K562 (cell line): Measurements from ENCODE around the gene STXBP6. TPM values are rescaled to one million over a fixed set of nuclear protein-coding genes. Genes with fewer than 3 reads are reported as not detected.

Source experiments
- ATAC-seq: fragments of 200-7000 bp; cut with Tn5 transposase; 3 replicates; pipeline ENCODE4 v1.9.1; 2020; ENCODE audit warnings: moderate library complexity
- BruUV-seq: library from RNA; stranded (reverse); fragments of 400-500 nt; replicated peaks from 2 replicates; lab custom pipeline; 2021; lab: Mats Ljungman, UMichigan
- CTCF ChIA-PET: fragments of 300-600 bp; formaldehyde crosslinking; extraction: SDS; loops from one replicate; lab custom pipeline; 2021; ENCODE audit warnings: low intra/inter-chr PET ratio; lab: Yijun Ruan, JAX
- POLR2A ChIA-PET: fragments of 300-600, 350-650 bp; sonication (Branson Sonifier 250); formaldehyde crosslinking; extraction: SDS; loops from one replicate; lab custom pipeline; 2021; ENCODE audit warnings: antibody characterized with exemption, inconsistent platforms; lab: Yijun Ruan, JAX
- DNase-seq, 4 experiments: peaks; one replicate each; pipeline versions ENCODE4 v3.0.0 to v3.0.0-alpha.2; 2011 to 2018; ENCODE audit warnings: low spot score in 3 of 4, mixed read lengths in 3 of 4; ENCODE audit errors: extremely low read depth in 1 of 4
- FAIRE-seq: peaks from 2 replicates; lab custom pipeline; 2011; peaks lifted over from hg19 to GRCh38; lab: Jason Lieb, UNC
- H2AFZ ChIP-seq: 2 replicates; pipeline ENCODE4 v1.6.0; 2011; ENCODE audit warnings: low read depth, low read length, control low read depth, inconsistent platforms
- H3K27ac ChIP-seq: fragments of 200-600 bp; 3 replicates; pipeline ENCODE4 v1.8.0; 2011; ENCODE audit warnings: low read depth, mild to moderate bottlenecking, control low read depth, inconsistent platforms, low read length, moderate library complexity, mixed read lengths; ENCODE audit errors: extremely low read depth
- H3K27me3 ChIP-seq, 2 experiments: fragments of 300-600 bp in 1 of 2; 2 replicates in 1 of 2; 3 replicates in 1 of 2; pipeline versions ENCODE4 v1.6.0 to v1.8.0; 2011; ENCODE audit warnings: inconsistent platforms in 2 of 2, low read length in 2 of 2, mild to moderate bottlenecking in 1 of 2, mixed read lengths in 1 of 2, moderate library complexity in 1 of 2; ENCODE audit not compliant: control insufficient read depth in 2 of 2, insufficient read depth in 2 of 2
- H3K36me3 ChIP-seq: fragments of 300-600 bp; 3 replicates; pipeline ENCODE4 v1.8.0; 2011; ENCODE audit warnings: mild to moderate bottlenecking, low read length, inconsistent platforms; ENCODE audit not compliant: control insufficient read depth, insufficient read depth
- H3K4me1 ChIP-seq, 2 experiments: fragments of 200-600 bp in 1 of 2; replicated peaks in 1 of 2; 2 replicates in 1 of 2; 3 replicates in 1 of 2; pipeline versions ENCODE4 v1.5.1 to v1.8.0; 2011; ENCODE audit warnings: inconsistent platforms in 2 of 2, low read length in 2 of 2, mild to moderate bottlenecking in 1 of 2, mixed read lengths in 1 of 2, moderate library complexity in 1 of 2; ENCODE audit not compliant: control insufficient read depth in 2 of 2, insufficient read depth in 2 of 2
- H3K4me2 ChIP-seq: 2 replicates; pipeline ENCODE4 v1.6.1; 2011; ENCODE audit warnings: low read length, control low read depth, inconsistent platforms, mixed read lengths; ENCODE audit not compliant: insufficient read depth
- H3K4me3 ChIP-seq: fragments of 200-600 bp; sonication (generic), shearing (Covaris generic); 2 replicates; pipeline ENCODE4 v1.5.1; 2016; ENCODE audit warnings: control low read depth, inconsistent platforms
- H3K79me2 ChIP-seq: fragments of 200-600 bp; 3 replicates; pipeline ENCODE4 v1.8.0; 2011; ENCODE audit warnings: low read length, inconsistent platforms; ENCODE audit not compliant: control insufficient read depth, insufficient read depth
- H3K9ac ChIP-seq, 2 experiments: 2 replicates each; pipeline versions ENCODE4 v1.6.0 to v1.6.1; 2011; ENCODE audit warnings: low read depth in 2 of 2, low read length in 2 of 2, control low read depth in 1 of 2, inconsistent platforms in 1 of 2, mild to moderate bottlenecking in 1 of 2, mixed read lengths in 1 of 2; ENCODE audit not compliant: insufficient read depth in 1 of 2
- H3K9me1 ChIP-seq: one replicate; pipeline ENCODE4 v1.6.0; 2011; ENCODE audit warnings: inconsistent platforms, mild to moderate bottlenecking, low read length, moderate library complexity; ENCODE audit not compliant: control insufficient read depth, insufficient read depth
- H3K9me3 ChIP-seq: replicated peaks from 2 replicates; pipeline ENCODE4 v1.5.1; 2011; ENCODE audit warnings: low read depth, low read length, inconsistent platforms; ENCODE audit not compliant: control insufficient read depth, insufficient read depth
- H4K20me1 ChIP-seq: replicated peaks from 2 replicates; pipeline ENCODE4 v1.6.1; 2011; ENCODE audit warnings: low read length, inconsistent platforms, mixed read lengths; ENCODE audit not compliant: control insufficient read depth, insufficient read depth
- CBFA2T2 ChIP-seq: fragments of 450-650 bp; conservative IDR thresholded peaks from 2 replicates; pipeline ENCODE4 v1.6.1; 2017; ENCODE audit warnings: mild to moderate bottlenecking
- CEBPG ChIP-seq, 3 experiments: fragments of 200-800 bp in 1 of 3; sonication (Bioruptor generic) in 1 of 3; sonication (generic) in 1 of 3; formaldehyde crosslinking in 1 of 3; IDR thresholded peaks in 2 of 3; conservative IDR thresholded peaks in 1 of 3; 2 replicates each; pipeline versions ENCODE4 v1.6.1 to v1.8.0; 2016 to 2022; ENCODE audit warnings: missing compliant biosample characterization in 2 of 3, missing genetic modification characterization in 2 of 3, mild to moderate bottlenecking in 1 of 3, missing genetic modification reagents in 1 of 3
- MAFK ChIP-seq: IDR thresholded peaks from 2 replicates; pipeline ENCODE4 v1.6.1; 2011; ENCODE audit warnings: low read length, improper control_type of control experiment
- NFRKB ChIP-seq: fragments of 450-650 bp; IDR thresholded peaks from 2 replicates; pipeline ENCODE4 v1.6.1; 2016; ENCODE audit warnings: low read depth
- NONO ChIP-seq, 2 experiments: fragments of 200-400 bp in 1 of 2; fragments of 450-650 bp in 1 of 2; formaldehyde crosslinking in 1 of 2; IDR thresholded peaks; 2 replicates each; pipeline ENCODE4 v1.6.1; 2017; ENCODE audit warnings: low read depth in 2 of 2, mild to moderate bottlenecking in 2 of 2, moderate library complexity in 2 of 2, low read length in 1 of 2
- TCF7L2 ChIP-seq: fragments of 150-350 bp; IDR thresholded peaks from 2 replicates; pipeline ENCODE4 v1.6.1; 2016; ENCODE audit warnings: low read depth, mild to moderate bottlenecking, low read length, moderate library complexity
- WGBS: fragments of 100-300 bp; shearing (Covaris generic); methylation state at CpG from one replicate; pipeline ENCODE4 v1.1.6; 2016; ENCODE audit warnings: low coverage, mixed read lengths; ENCODE audit not compliant: insufficient coverage; ENCODE audit errors: missing lambda C conversion rate; 5-methylcytosine and 5-hydroxymethylcytosine counted together
- in situ Hi-C: fragments of 300-500 bp; cut with MboI; formaldehyde crosslinking; loops from 4 replicates; pipeline ENCODE4 v1.15.0; 2018; ENCODE audit warnings: inconsistent platforms, mixed read lengths
- intact Hi-C: fragments of 100-400 bp; cut with micrococcal nuclease; formaldehyde crosslinking; loops from 2 replicates; pipeline ENCODE4 v1.14.2; 2022
- polyA plus RNA-seq, 8 experiments: library from polyadenylated mRNA; depleted of rRNA in 4 of 8; stranded (reverse) in 5 of 8; unstranded in 3 of 8; fragments of >200 nt; fragmentation: Nextera tagmentation in 2 of 8; fragmentation: Illumina TruSeq in 1 of 8; extraction: Ambion mirVana in 2 of 8; extraction: Trizol in 1 of 8; gene quantifications; 2 replicates each; pipeline versions ENCODE4 v1.2.1 to v1.2.3, GENCODE V29; 2011 to 2014; ENCODE audit warnings: inconsistent platforms in 1 of 8, missing spikeins in 1 of 8
- total RNA-seq, 7 experiments: library from RNA; depleted of rRNA in 6 of 7; stranded (reverse); fragments of >200 nt in 6 of 7; fragmentation: Illumina TruSeq in 2 of 7; extraction: Trizol in 2 of 7; gene quantifications; 2 replicates each; pipeline versions ENCODE4 v1.2.1 to v1.2.3, GENCODE V29; 2011 to 2021; ENCODE audit warnings: low replicate concordance in 1 of 7

STXBP6 gene
- total and polyA plus RNA-seq, 9 of the 15 experiments (the other 6 are each of a cell fraction or from before 2014, with no cell fraction given) = 0.27 to 0.89 (median 0.59) TPM

DNA sequence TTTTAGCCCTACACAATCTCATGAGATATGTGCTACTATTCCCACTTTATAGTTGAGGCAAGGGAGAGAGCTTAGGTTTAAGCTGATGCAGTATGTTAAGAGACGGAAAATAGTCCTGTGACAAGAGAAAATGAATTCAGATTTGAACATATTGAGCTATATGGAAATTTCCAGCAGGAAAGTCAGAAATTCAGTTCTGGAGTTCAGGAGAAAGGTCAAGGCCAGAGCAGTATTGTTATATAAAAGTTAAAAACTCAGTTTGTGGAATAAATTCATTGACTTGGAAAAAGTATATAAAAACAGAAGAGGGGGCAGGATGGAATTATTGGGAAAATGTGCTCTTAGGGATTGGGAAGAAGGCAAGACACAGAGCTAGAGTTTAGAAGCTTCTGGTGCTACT is 248.9 kb downstream of the STXBP6 start:
- Histone ChIP-seq H3K4me2 (no peak overlapping the region), H3K27me3 (no peaks in the 10 kb centered on the region; a peak in 2 of 5 replicates), H3K4me3 (no peak overlapping the region), H4K20me1 (no peaks in the 10 kb centered on the region), H3K9ac (no peak overlapping the region), H3K9me1 (no peaks in the 10 kb centered on the region), H3K4me1 (no peaks in the 10 kb centered on the region), H2AFZ (no peak overlapping the region), H3K36me3 (no peaks in the 10 kb centered on the region), H3K9me3 (no peaks in the 10 kb centered on the region), H3K79me2 (no peaks in the 10 kb centered on the region), H3K27ac (no peak overlapping the region)
- ChIA-PET POLR2A (no interaction called here), CTCF (no interaction called here)
- no peak for ATAC-seq
- DNase-seq = no peak
- in situ Hi-C loops = loop anchor here (10.0 to 25.0 kb wide), 2 partner anchors 244 to 336 kb away; no protein-coding TSS in a partner anchor
- BruUV-seq = no TSS peak
- WGBS = 0% methylated on average over 1 of the region's 1 CpG
- intact Hi-C loops = no loop called here
- no peak for FAIRE-seq
- no peak for TF ChIP-seq NONO (IDR thresholded peaks at IDR 0.05; ENCODE audit: low read depth in 2 of 2, low read length in 1 of 2)
- TF ChIP-seq MAFK = no peak
- no peak for TF ChIP-seq CBFA2T2
- TF ChIP-seq NFRKB = no peak
- TF ChIP-seq CEBPG (CRISPR knock-in tag; IDR thresholded peaks at IDR 0.05) = no peak
- no peak for TF ChIP-seq CEBPG (tag; conservative IDR thresholded peaks at IDR 0.05 in 1 of 2, IDR thresholded peaks at IDR 0.05 in 1 of 2)
- TF ChIP-seq TCF7L2 = no peak
